ENCODE results near the gene DAPK2.

DAPK2 gene

GRCh38 chr15:63893866-63894661 is 152.2 kb downstream of the DAPK2 start:
- no peak for DNase-seq (ENCODE audit: low spot score)

- DNase-seq (ENCODE audit: low spot score): no peak
Observed at GRCh38 chr15:63892794-63893441, 153.4 kb downstream of the DAPK2 start.

- no peak for DNase-seq (ENCODE audit: low spot score)
Observed at GRCh38 chr15:63891768-63892133, 154.5 kb downstream of the DAPK2 start.

GRCh38 chr15:63891079-63891767 is 155.1 kb downstream of the DAPK2 start:
- DNase-seq (ENCODE audit: low spot score): peak; percentile 88

GRCh38 chr15:63890617-63891016 is 155.7 kb downstream of the DAPK2 start:
- DNase-seq (ENCODE audit: low spot score): no peak

GRCh38 chr15:63889831-63890230 is 156.5 kb downstream of the DAPK2 start:
- no peak for DNase-seq (ENCODE audit: low spot score)

- DNase-seq (ENCODE audit: low spot score): no peak
Observed at GRCh38 chr15:63888823-63889222, 157.5 kb downstream of the DAPK2 start.

GRCh38 chr15:63888146-63888545 is 158.1 kb downstream of the DAPK2 start:
- DNase-seq (ENCODE audit: low spot score): no peak

GRCh38 chr15:63887630-63888029 is 158.7 kb downstream of the DAPK2 start:
- DNase-seq (ENCODE audit: low spot score): no peak

GRCh38 chr15:63884953-63885352 is 161.3 kb downstream of the DAPK2 start:
- no peak for DNase-seq (ENCODE audit: low spot score)

- no peak for DNase-seq (ENCODE audit: low spot score)
Observed at GRCh38 chr15:63881431-63881830, 164.9 kb downstream of the DAPK2 start.

- no peak for DNase-seq (ENCODE audit: low spot score)
Observed at GRCh38 chr15:63880744-63881143, 165.5 kb downstream of the DAPK2 start.

GRCh38 chr15:63879995-63880394 is 166.3 kb downstream of the DAPK2 start:
- DNase-seq (ENCODE audit: low spot score): no peak

- DNase-seq (ENCODE audit: low spot score): no peak
Observed at GRCh38 chr15:63879211-63879610, 167.1 kb downstream of the DAPK2 start.

- DNase-seq (ENCODE audit: low spot score): no peak
Observed at GRCh38 chr15:63877713-63878271, 168.5 kb downstream of the DAPK2 start.

- DNase-seq (ENCODE audit: low spot score): no peak
Observed at GRCh38 chr15:63876085-63876662, 170.1 kb downstream of the DAPK2 start.

- no peak for DNase-seq (ENCODE audit: low spot score)
Observed at GRCh38 chr15:63874616-63875015, 171.7 kb downstream of the DAPK2 start.

GRCh38 chr15:63872759-63873510 is 173.3 kb downstream of the DAPK2 start:
- DNase-seq (ENCODE audit: low spot score): no peak

GRCh38 chr15:63870487-63871209 is 175.6 kb downstream of the DAPK2 start:
- DNase-seq (ENCODE audit: low spot score): no peak

GRCh38 chr15:63870043-63870394 is 176.3 kb downstream of the DAPK2 start:
- no peak for DNase-seq (ENCODE audit: low spot score)
